Cardiac fibroblast (primary cell): Measurements from ENCODE around the gene POLK.
"Not testable (repeated sequence)": the region's sequence is repeated elsewhere in the genome, so short reads cannot be mapped to it uniquely, and the experiment has no call there.

Source experiments
- DNase-seq, 2 donors: peaks; one replicate each; pipeline versions ENCODE4 v3.0.0 to v3.0.0-alpha.2; 2010; ENCODE audit warnings: low read depth in 2 of 2
- H3K4me3 ChIP-seq, 2 donors: replicated peaks in 1 of 2; 1 replicate in 1 of 2; 2 replicates in 1 of 2; pipeline ENCODE4 v1.5.1; 2011; ENCODE audit warnings: low read depth in 2 of 2, low read length in 2 of 2, mild to moderate bottlenecking in 2 of 2, moderate library complexity in 1 of 2
- TF ChIP-seq, protein P1 (sequence below): IDR thresholded peaks from one replicate; pipeline ENCODE4 v1.5.1; 2011; ENCODE audit warnings: low read depth, mild to moderate bottlenecking, low read length, inconsistent platforms

POLK gene

GRCh38 chr5:75601996-75602395, 90.3 kb downstream of the POLK start:
- no peak overlapping the region for H3K4me3 ChIP-seq
- DNase-seq: peak in 1 of 2 donors; percentile 26
- TF ChIP-seq, protein P1, sequence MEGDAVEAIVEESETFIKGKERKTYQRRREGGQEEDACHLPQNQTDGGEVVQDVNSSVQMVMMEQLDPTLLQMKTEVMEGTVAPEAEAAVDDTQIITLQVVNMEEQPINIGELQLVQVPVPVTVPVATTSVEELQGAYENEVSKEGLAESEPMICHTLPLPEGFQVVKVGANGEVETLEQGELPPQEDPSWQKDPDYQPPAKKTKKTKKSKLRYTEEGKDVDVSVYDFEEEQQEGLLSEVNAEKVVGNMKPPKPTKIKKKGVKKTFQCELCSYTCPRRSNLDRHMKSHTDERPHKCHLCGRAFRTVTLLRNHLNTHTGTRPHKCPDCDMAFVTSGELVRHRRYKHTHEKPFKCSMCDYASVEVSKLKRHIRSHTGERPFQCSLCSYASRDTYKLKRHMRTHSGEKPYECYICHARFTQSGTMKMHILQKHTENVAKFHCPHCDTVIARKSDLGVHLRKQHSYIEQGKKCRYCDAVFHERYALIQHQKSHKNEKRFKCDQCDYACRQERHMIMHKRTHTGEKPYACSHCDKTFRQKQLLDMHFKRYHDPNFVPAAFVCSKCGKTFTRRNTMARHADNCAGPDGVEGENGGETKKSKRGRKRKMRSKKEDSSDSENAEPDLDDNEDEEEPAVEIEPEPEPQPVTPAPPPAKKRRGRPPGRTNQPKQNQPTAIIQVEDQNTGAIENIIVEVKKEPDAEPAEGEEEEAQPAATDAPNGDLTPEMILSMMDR: no peak

- DNase-seq: peak in 1 of 2 donors; percentile 67
- H3K4me3 ChIP-seq: no peak overlapping the region
- TF ChIP-seq, protein P1: no peak
Observed at GRCh38 chr5:75603371-75603770, 91.7 kb downstream of the POLK start.

- H3K4me3 ChIP-seq: no peak overlapping the region
- DNase-seq: no peak
- TF ChIP-seq, protein P1: no peak
Observed at GRCh38 chr5:75603821-75604220, 92.1 kb downstream of the POLK start.

DNA sequence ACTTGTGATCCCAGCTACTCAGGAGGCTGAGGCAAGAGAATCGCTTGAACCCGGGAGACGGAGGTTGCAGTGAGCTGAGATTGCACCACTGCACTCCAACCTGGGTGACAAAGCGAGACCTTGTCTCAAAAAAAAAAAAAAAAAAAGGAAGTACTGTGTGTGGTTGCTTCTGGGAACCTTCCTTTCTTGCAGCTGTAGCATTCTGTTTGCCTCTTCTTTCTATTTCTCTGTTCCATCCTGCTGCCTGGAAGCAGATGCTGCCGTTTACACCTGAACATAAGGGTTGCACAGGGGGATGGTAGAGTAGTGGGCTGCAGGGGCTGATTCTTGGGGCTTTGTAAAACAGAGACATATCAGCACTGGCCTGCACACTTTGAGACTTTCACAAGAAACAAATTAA, 95.7 kb downstream of the POLK start:
- not testable (repeated sequence) for H3K4me3 ChIP-seq, DNase-seq

DNA sequence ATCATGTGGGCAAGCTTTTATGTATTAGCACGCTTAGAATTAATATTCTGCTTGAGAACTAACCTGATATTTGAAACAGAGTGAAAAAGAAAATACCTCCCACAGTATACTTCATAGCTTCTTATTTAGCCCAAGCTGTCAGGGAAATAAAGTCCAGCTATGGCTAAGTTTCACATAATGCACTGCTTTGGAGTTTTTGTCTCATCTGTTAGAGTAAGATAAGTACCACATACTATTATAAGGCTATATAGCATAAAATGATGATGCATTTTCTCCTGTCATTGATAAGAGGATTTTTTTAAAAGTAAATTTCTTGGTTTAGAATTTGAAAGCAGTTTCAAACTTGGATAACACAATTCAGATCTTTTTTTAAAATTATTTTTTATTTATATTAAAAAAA, 97.2 kb downstream of the POLK start:
- H3K4me3 ChIP-seq: no peak overlapping the region
- TF ChIP-seq, protein P1: no peak
- no peak for DNase-seq

DNA sequence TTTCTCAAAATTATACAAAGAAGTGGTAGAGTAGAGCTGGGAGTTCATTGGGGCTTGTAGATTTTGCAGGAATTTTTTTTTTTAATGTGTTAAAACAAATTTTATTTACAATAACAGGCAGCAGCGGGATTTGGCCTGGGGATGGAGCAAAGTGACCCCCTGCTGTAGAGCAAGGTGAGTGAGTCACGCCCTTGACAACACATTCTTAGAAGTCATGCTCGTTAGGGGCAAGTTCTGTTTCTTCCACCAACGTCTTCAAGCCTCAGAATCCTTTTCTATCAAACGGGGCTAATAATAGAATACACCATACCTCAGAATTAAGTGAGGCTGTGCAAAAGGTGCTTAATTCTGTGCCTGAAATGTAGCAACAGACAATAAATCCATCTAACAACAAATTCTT, 98.5 kb downstream of the POLK start:
- no peak for DNase-seq
- TF ChIP-seq, protein P1: no peak
- H3K4me3 ChIP-seq: no peak overlapping the region

DNA sequence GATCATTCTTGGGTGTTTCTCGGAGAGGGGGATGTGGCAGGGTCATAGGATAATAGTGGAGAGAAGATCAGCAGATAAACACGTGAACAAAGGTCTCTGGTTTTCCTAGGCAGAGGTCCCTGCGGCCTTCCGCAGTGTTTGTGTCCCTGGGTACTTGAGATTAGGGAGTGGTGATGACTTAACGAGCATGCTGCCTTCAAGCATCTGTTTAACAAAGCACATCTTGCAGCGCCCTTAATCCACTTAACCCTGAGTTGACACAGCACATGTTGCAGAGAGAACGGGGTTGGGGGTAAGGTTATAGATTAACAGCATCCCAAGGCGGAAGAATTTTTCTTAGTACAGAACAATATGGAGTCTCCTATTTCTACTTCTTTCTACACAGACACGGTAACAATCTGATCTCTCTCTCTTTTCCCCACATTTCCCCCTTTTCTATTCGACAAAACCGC, 99.2 kb downstream of the POLK start:
- peak overlapping the region in 1 of 2 donors; percentile 56 for H3K4me3 ChIP-seq

More for the DNA sequence above, 99.2 kb downstream of the POLK start:
- DNase-seq: not testable (repeated sequence)
